Measurements from ENCODE around the gene MESD. TPM values are rescaled to one million over a fixed set of nuclear protein-coding genes. Genes with fewer than 3 reads are reported as not detected.

MESD gene
- total and polyA plus RNA-seq, 4 donors = 17.2 to 36.3 (median 27.2) TPM

DNA sequence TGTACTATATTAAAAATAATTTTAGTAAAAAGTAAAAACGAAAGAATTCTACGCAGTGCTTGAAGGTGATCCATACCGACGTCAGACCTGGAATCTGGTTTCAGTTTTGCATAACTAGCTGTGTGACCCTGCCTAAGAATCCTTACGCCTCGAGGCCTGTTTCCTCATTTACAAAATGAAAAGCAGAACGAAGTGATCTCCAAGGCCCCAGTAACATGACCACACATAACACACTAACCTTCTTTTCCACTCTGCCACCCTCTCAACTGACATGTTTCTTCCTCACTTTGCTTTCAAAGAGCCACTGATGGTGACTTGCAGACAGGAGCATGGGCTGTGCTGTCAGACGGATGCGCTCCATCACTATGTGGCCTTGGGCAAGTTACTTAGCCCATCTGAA, 4.8 kb downstream of the MESD start:
- Histone ChIP-seq H3K9me3 (ENCODE audit: control insufficient read depth, insufficient read depth, low read length) (no peaks in the 10 kb centered on the region), H3K36me3 (ENCODE audit: control insufficient read depth, insufficient read depth, low read length) (peaks cover 11% of the 10 kb centered on the region), H3K4me1 (ENCODE audit: control insufficient read depth, insufficient read depth, low read length) (no peaks in the 10 kb centered on the region), H3K27me3 (ENCODE audit: control insufficient read depth, insufficient read depth, low read length) (no peaks in the 10 kb centered on the region), H3K27ac (ENCODE audit: low read depth, low read length) (no peak overlapping the region), H3K4me3 (ENCODE audit: low read depth, low read length) (no peak overlapping the region)
- 66% methylated on average over 6 of the region's 9 CpGs for WGBS (ENCODE audit: insufficient coverage)
- DNase-seq (ENCODE audit: low read depth in 4 of 6, low spot score in 6 of 6) = no peak

DNA sequence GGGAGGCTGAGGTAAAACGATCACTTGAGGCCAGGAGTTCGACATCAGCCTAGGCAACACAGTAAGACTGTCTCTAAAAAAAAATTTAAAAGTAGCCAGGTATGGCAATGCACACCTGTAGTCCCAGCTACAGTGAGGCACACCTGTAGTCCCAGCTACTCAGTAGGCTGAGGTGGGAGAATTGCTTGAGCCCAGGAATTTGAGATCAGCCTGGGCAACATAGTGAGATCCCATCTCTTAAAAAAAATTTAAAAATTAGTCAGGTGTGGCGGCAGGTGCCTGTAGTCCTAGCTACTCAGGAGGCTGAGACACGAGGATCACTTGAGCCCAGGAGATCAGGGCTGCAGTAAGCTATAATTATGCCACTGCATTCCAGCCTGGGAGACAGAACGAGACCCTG, 6.8 kb downstream of the MESD start:
- Histone ChIP-seq H3K9me3 (ENCODE audit: control insufficient read depth, insufficient read depth, low read length) (no peaks in the 10 kb centered on the region), H3K4me1 (ENCODE audit: control insufficient read depth, insufficient read depth, low read length) (no peaks in the 10 kb centered on the region), H3K4me3 (ENCODE audit: low read depth, low read length) (no peak overlapping the region), H3K36me3 (ENCODE audit: control insufficient read depth, insufficient read depth, low read length) (peaks cover 21% of the 10 kb centered on the region), H3K27ac (ENCODE audit: low read depth, low read length) (no peak overlapping the region), H3K27me3 (ENCODE audit: control insufficient read depth, insufficient read depth, low read length) (no peaks in the 10 kb centered on the region)
- 97% methylated on average over 4 of the region's 5 CpGs for WGBS (ENCODE audit: insufficient coverage)
- no peak for DNase-seq (ENCODE audit: low read depth in 4 of 6, low spot score in 6 of 6)

DNA sequence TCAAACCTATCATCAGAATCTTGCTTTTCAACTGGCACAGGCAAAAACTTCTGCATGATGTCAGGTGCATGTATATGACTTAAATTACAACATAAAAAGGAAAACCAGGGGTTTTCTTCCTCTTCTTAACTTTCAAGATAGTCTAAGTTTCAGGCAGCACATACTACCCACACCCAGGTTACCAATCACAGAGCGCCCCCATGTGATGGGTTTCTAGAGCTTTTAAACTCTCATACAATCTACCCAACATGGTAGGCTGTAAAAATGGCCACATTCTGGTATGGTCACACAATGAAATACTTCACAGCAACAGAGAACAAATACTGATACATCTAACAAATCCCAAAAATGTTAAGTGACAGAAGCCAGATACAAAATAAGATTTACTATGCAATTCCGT, 7.4 kb downstream of the MESD start:
- H3K4me3 ChIP-seq (ENCODE audit: low read depth, low read length) = no peak overlapping the region
- H3K4me1 ChIP-seq (ENCODE audit: control insufficient read depth, insufficient read depth, low read length) = peaks cover 5% of the 10 kb centered on the region
- H3K27me3 ChIP-seq (ENCODE audit: control insufficient read depth, insufficient read depth, low read length) = no peaks in the 10 kb centered on the region
- H3K36me3 ChIP-seq (ENCODE audit: control insufficient read depth, insufficient read depth, low read length) = peaks cover 25% of the 10 kb centered on the region
- WGBS (ENCODE audit: insufficient coverage) = no CpG with 5 or more reads among the region's 2 CpGs
- no peaks in the 10 kb centered on the region for H3K9me3 ChIP-seq (ENCODE audit: control insufficient read depth, insufficient read depth, low read length)
- no peak for DNase-seq (ENCODE audit: low read depth in 4 of 6, low spot score in 6 of 6)
- no peak overlapping the region for H3K27ac ChIP-seq (ENCODE audit: low read depth, low read length)

DNA sequence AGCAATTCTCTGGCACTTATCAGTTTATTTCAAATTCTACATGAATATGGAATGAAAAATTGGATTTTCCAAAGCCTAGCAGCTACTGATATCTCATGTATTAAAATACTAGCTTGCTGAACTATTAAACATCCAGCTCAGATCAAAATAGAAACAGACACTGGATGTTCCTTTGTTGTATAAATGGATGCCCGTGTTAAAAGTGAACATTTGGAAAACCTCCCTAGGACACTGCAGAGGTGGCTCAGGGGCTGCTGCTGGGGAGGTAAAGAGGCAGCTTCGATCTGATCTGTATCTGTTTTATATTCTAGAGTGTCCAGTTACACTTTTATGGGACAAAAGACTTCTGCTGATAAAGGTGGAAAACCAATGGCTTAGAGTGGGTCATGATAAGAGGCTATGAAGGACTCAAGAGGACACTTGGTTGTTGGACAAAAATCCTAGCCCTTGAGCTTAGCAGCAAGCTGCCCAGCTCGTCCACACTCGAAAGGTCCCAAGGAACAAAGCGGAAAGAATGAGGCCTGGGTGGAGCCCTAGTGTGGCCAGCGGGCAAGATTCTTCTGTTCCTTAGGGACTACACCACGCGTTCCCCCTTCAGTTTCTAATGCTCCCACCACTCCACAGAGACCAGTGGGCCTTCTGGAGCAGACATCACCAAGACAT, 9.9 kb downstream of the MESD start:
- Histone ChIP-seq H3K27ac (ENCODE audit: low read depth, low read length) (no peak overlapping the region), H3K36me3 (ENCODE audit: control insufficient read depth, insufficient read depth, low read length) (peaks cover 29% of the 10 kb centered on the region), H3K27me3 (ENCODE audit: control insufficient read depth, insufficient read depth, low read length) (no peaks in the 10 kb centered on the region), H3K4me1 (ENCODE audit: control insufficient read depth, insufficient read depth, low read length) (peaks cover 5% of the 10 kb centered on the region), H3K9me3 (ENCODE audit: control insufficient read depth, insufficient read depth, low read length) (no peaks in the 10 kb centered on the region), H3K4me3 (ENCODE audit: low read depth, low read length) (no peak overlapping the region)
- no peak for DNase-seq (ENCODE audit: low read depth in 4 of 6, low spot score in 6 of 6)
- 89% methylated on average over 4 of the region's 8 CpGs for WGBS (ENCODE audit: insufficient coverage)

DNA sequence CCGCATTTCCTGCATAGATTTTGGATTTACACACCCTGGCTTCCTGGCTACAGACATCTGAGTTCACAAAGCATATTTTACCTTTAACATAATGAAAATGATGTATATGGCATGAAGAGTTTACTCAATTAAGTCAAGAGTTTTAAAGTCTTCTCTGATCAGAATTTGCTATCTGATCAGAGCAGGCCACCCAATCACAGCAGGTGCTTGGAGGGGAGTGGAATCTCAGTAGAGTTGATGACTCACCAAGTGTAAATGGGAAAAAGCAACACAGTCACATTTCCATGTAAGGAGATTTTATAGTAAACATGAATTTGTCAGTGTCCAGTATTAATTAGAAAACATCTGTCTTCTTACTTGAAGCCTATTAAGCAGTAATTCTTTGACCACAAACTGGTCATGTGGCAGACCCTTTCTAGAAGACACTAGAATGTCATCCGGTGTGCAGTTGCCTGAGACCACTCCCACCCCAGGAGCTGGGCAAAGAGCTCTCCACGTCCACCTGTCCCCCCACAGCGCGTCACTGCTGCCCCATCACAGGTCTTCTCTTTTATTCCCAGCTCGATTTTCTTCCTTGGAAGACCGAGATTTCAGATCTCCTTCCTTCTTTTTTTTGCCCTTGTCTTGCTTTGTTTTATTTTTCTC, 10.8 kb downstream of the MESD start:
- Histone ChIP-seq H3K36me3 (ENCODE audit: control insufficient read depth, insufficient read depth, low read length) (peaks cover 29% of the 10 kb centered on the region), H3K27ac (ENCODE audit: low read depth, low read length) (no peak overlapping the region), H3K4me3 (ENCODE audit: low read depth, low read length) (no peak overlapping the region), H3K27me3 (ENCODE audit: control insufficient read depth, insufficient read depth, low read length) (no peaks in the 10 kb centered on the region), H3K9me3 (ENCODE audit: control insufficient read depth, insufficient read depth, low read length) (no peaks in the 10 kb centered on the region), H3K4me1 (ENCODE audit: control insufficient read depth, insufficient read depth, low read length) (peaks cover 5% of the 10 kb centered on the region)
- DNase-seq (ENCODE audit: low read depth in 4 of 6, low spot score in 6 of 6) = no peak
- 87% methylated on average over 6 of the region's 7 CpGs for WGBS (ENCODE audit: insufficient coverage)

DNA sequence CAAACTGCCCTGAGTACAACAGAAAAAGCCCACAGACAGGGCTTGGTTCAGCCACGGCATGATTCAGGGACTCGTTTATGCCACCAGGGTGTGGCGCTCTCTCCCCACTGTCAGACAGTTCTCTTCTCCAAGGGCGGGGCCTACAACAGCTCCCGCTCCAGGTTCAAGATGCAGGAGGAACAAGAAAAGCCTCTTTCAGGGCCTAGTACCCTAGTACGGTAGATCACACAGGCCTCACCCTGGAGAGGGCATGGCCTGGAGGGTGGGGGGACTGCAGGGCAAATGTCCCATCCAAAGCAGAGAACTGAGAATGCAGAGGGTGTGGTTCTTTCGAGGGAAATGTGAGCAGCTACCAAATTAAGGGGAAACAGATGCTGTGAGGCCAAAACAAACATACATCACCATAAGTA, 12.0 kb downstream of the MESD start:
- peak in 2 of 6 donors; percentile 71 to 72 for DNase-seq (ENCODE audit: low read depth in 4 of 6, low spot score in 6 of 6)
- WGBS (ENCODE audit: insufficient coverage) = 10% methylated on average over 5 of the region's 7 CpGs
- no peak overlapping the region for H3K4me3 ChIP-seq (ENCODE audit: low read depth, low read length)
- peaks cover 29% of the 10 kb centered on the region for H3K36me3 ChIP-seq (ENCODE audit: control insufficient read depth, insufficient read depth, low read length)
- peaks cover 5% of the 10 kb centered on the region for H3K4me1 ChIP-seq (ENCODE audit: control insufficient read depth, insufficient read depth, low read length)
- H3K27ac ChIP-seq (ENCODE audit: low read depth, low read length) = no peak overlapping the region
- no peaks in the 10 kb centered on the region for H3K27me3 ChIP-seq (ENCODE audit: control insufficient read depth, insufficient read depth, low read length)
- H3K9me3 ChIP-seq (ENCODE audit: control insufficient read depth, insufficient read depth, low read length) = no peaks in the 10 kb centered on the region

DNA sequence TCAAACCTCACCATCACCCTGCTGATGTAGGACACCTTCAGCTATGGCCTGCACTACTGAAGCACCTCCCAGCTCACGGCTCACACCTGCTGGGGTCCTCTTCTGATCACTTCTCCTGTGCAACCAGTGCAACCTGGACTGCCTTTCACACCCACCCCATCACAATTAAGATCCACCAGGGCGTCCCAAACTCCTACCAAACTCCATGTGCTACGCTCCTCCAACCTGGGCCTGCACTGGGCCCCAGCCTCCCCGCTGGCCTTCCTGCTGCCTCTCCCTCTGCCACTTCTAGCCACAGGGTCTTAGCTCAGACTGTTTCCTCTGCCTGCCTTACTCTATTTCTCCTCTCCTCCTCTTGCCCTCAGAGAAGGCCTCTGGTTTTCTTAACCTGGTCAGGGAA, 12.8 kb downstream of the MESD start:
- Histone ChIP-seq H3K9me3 (ENCODE audit: control insufficient read depth, insufficient read depth, low read length) (no peaks in the 10 kb centered on the region), H3K36me3 (ENCODE audit: control insufficient read depth, insufficient read depth, low read length) (peaks cover 29% of the 10 kb centered on the region), H3K27ac (ENCODE audit: low read depth, low read length) (no peak overlapping the region), H3K4me1 (ENCODE audit: control insufficient read depth, insufficient read depth, low read length) (peaks cover 5% of the 10 kb centered on the region), H3K4me3 (ENCODE audit: low read depth, low read length) (no peak overlapping the region), H3K27me3 (ENCODE audit: control insufficient read depth, insufficient read depth, low read length) (no peaks in the 10 kb centered on the region)
- no peak for DNase-seq (ENCODE audit: low read depth in 4 of 6, low spot score in 6 of 6)
- WGBS (ENCODE audit: insufficient coverage) = 91% methylated on average over 4 of the region's 4 CpGs

DNA sequence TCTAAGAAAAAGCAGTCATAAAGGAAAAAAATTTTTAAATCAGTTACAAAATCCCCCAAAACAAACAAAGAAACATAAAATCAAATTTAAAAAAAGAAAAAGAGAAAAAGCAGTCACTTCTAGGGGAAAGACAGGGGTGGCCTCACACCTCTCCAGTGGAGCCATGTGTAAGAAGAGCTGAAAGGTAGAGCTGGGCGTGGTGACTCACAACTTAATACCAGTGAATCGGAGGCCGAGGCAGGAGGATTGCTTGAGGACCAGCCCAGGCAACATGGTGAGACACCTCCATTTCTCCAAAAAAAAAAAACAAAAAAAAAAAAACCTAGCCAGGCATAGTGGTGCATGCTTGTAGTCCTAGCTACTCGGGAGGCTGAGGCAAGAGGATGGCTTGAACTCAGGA, 14.7 kb downstream of the MESD start:
- WGBS (ENCODE audit: insufficient coverage) = no CpG with 5 or more reads among the region's 4 CpGs
- H3K4me1 ChIP-seq (ENCODE audit: control insufficient read depth, insufficient read depth, low read length) = peaks cover 5% of the 10 kb centered on the region
- H3K27me3 ChIP-seq (ENCODE audit: control insufficient read depth, insufficient read depth, low read length) = no peaks in the 10 kb centered on the region
- H3K9me3 ChIP-seq (ENCODE audit: control insufficient read depth, insufficient read depth, low read length) = no peaks in the 10 kb centered on the region
- no peak overlapping the region for H3K27ac ChIP-seq (ENCODE audit: low read depth, low read length)
- H3K36me3 ChIP-seq (ENCODE audit: control insufficient read depth, insufficient read depth, low read length) = peaks cover 19% of the 10 kb centered on the region
- DNase-seq (ENCODE audit: low read depth in 4 of 6, low spot score in 6 of 6) = no peak
- no peak overlapping the region for H3K4me3 ChIP-seq (ENCODE audit: low read depth, low read length)

DNA sequence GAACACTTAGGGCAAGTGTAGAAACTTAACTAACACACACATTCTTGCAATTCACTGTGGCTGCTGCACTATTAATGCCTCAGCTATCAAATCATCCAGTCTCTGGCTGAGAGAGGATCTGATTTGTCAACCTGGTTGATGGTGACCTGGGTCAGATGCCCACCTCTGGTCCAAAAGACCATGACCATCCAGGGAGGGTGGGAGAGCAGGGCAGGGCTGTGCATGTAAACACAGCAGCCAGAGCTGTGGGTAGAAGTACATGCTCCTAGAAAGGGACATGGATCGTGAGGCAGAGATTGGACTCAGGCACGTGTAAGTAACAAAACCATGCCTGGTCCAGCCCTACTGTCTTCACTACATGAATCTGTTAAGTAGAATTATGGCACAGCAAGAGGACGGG, 17.3 kb downstream of the MESD start:
- WGBS (ENCODE audit: insufficient coverage) = 100% methylated on average over 2 of the region's 3 CpGs
- Histone ChIP-seq H3K4me1 (ENCODE audit: control insufficient read depth, insufficient read depth, low read length) (peaks cover 7% of the 10 kb centered on the region), H3K27ac (ENCODE audit: low read depth, low read length) (no peak overlapping the region), H3K9me3 (ENCODE audit: control insufficient read depth, insufficient read depth, low read length) (no peaks in the 10 kb centered on the region), H3K36me3 (ENCODE audit: control insufficient read depth, insufficient read depth, low read length) (peaks cover 12% of the 10 kb centered on the region), H3K4me3 (ENCODE audit: low read depth, low read length) (no peak overlapping the region), H3K27me3 (ENCODE audit: control insufficient read depth, insufficient read depth, low read length) (no peaks in the 10 kb centered on the region)
- no peak for DNase-seq (ENCODE audit: low read depth in 4 of 6, low spot score in 6 of 6)

DNA sequence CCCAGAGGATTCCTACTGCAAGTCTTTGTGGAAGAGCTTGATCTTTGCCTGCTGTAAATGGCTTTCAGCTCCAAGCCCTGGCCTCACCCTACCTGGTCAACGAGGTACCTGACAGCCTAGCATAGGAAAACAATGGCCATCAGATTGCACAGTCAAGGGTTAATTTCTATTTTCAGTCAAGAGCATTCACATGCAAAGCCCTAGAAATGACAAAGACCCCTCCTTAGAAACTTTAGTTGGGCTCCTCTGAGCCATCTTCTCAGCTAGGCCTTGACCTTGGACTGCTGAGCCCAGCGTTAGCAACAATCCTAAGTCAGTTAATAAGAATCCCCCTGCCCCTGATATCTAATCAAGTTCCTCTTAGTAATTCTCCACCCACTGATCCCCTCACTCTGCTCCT, 18.5 kb downstream of the MESD start:
- H3K27ac ChIP-seq (ENCODE audit: low read depth, low read length) = no peak overlapping the region
- DNase-seq (ENCODE audit: low read depth in 4 of 6, low spot score in 6 of 6) = no peak
- peaks cover 7% of the 10 kb centered on the region for H3K4me1 ChIP-seq (ENCODE audit: control insufficient read depth, insufficient read depth, low read length)
- H3K36me3 ChIP-seq (ENCODE audit: control insufficient read depth, insufficient read depth, low read length) = peaks cover 7% of the 10 kb centered on the region
- no peak overlapping the region for H3K4me3 ChIP-seq (ENCODE audit: low read depth, low read length)
- WGBS (ENCODE audit: insufficient coverage) = 45% methylated on average over 2 of the region's 2 CpGs
- no peaks in the 10 kb centered on the region for H3K9me3 ChIP-seq (ENCODE audit: control insufficient read depth, insufficient read depth, low read length)
- H3K27me3 ChIP-seq (ENCODE audit: control insufficient read depth, insufficient read depth, low read length) = no peaks in the 10 kb centered on the region
